Measurements from ENCODE around the gene SLC25A1.
"Not testable (repeated sequence)": the region's sequence is repeated elsewhere in the genome, so short reads cannot be mapped to it uniquely, and the experiment has no call there.

Gene SLC25A1

DNA sequence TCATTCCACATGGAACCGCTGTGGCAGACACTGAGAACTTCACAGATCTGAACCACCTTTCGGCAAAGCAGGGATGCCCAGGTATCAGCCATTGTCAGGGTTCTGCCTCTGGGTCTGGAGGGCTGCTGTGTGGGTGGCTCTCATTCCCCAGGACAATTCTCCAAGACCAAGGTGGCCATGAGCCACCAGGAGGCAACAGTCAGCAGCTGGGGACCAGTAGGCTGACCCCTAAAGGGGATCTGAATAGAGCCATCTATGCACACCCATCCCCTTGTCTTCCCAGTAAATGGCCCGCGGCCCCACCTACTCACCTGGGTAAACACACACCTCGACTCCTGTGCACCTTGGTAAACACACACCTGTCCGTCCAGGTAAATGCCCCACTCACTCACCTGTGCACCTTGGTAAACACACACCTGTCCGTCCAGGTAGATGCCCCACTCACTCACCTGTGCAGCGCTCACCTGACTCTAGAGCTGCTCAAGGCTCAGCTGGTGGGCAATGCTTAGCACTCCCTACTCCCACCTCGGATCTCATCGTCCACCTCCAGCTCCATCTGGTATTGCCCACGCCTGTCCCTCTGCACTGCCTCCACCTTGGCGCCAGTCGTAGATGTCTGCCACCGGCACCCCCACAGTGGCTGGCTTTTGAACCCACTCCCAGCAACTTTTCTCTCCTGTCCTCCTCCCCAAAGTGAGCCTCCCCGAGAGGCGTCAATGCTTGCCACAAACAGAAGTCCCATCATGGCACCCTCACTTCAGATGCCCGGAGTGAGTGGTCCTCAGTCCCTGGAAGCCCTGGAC is 10.2 kb downstream of the SLC25A1 start:
- no peak for DNase-seq (ENCODE audit: low read depth, low spot score)
- TF ChIP-seq, protein P1, sequence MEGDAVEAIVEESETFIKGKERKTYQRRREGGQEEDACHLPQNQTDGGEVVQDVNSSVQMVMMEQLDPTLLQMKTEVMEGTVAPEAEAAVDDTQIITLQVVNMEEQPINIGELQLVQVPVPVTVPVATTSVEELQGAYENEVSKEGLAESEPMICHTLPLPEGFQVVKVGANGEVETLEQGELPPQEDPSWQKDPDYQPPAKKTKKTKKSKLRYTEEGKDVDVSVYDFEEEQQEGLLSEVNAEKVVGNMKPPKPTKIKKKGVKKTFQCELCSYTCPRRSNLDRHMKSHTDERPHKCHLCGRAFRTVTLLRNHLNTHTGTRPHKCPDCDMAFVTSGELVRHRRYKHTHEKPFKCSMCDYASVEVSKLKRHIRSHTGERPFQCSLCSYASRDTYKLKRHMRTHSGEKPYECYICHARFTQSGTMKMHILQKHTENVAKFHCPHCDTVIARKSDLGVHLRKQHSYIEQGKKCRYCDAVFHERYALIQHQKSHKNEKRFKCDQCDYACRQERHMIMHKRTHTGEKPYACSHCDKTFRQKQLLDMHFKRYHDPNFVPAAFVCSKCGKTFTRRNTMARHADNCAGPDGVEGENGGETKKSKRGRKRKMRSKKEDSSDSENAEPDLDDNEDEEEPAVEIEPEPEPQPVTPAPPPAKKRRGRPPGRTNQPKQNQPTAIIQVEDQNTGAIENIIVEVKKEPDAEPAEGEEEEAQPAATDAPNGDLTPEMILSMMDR (IDR thresholded peaks at IDR 0.05; ENCODE audit: low read depth, low read length): no peak
- in situ Hi-C loops (cut with HindIII; ENCODE audit: low sequenced_read_pairs): no loop called here
- no peak overlapping the region for H3K4me3 ChIP-seq (ENCODE audit: low read depth, low read length)

DNA sequence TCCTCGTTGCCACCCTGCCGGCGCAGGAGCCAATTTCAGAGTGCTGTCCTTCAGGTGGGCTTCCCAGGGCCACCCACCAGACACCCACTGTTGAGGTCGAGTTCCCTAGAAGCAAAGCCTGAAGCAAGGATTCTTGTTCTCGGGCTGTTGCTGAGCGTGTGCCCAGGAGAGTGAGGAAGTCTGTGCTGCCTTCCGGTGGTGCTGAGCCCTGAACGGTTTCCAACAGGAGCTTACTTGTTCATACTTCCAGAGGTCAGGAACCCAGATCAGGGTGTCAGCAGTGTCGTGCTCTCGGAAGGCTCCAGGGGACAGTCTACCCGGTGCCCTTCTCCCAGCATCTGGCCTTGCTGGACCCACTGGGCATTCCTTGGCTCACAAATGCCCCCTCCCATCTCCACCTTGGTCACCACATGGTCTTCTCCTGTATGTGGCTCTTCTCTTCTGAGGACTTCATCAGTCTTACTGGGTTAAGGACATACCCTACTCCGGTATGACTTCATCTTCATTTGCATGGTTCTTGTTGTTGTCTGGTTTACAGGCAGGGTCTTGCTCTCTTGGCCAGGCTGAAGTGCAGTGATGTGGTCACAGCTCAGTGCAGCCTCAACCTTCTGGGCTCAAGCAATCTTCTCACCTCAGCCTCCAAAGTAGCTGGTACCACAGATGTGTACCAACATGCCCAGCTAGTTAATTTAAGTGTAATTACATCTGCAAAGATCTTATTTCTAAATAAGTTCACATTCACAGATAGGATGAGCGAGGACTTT is 11.2 kb downstream of the SLC25A1 start:
- TF ChIP-seq, protein P1 (IDR thresholded peaks at IDR 0.05; ENCODE audit: low read depth, low read length): no peak
- H3K4me3 ChIP-seq (ENCODE audit: low read depth, low read length): no peak overlapping the region
- in situ Hi-C loops (cut with HindIII; ENCODE audit: low sequenced_read_pairs): no loop called here
- DNase-seq (ENCODE audit: low read depth, low spot score): no peak

- no peak for DNase-seq (ENCODE audit: low read depth, low spot score)
- H3K4me3 ChIP-seq (ENCODE audit: low read depth, low read length): no peak overlapping the region
- in situ Hi-C loops (cut with HindIII; ENCODE audit: low sequenced_read_pairs): no loop called here
- TF ChIP-seq, protein P1 (IDR thresholded peaks at IDR 0.05; ENCODE audit: low read depth, low read length): no peak
These were observed 12.1 kb downstream of the SLC25A1 start for GRCh38 chr22:19166421-19166820.

DNA sequence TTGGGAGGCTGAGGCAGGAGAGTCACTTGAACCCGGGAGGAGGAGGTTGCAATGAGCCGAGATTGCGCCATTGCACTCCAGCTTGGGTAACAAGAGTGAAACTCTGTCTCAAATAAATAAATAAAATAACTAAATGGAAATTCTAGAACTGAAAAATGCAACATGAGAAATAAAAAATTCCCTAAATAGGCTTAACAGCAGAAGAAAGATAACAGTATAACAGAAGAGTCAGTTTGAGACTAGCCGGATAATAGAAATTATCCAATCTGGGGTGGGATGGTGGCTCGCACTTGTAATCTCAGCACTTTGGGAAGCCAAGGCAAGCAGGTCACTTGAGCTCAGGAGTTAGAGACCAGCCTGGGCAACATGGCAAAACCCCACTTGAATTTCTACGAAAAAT is 14.1 kb downstream of the SLC25A1 start:
- no peak for DNase-seq (ENCODE audit: low read depth, low spot score)
- TF ChIP-seq, protein P1 (IDR thresholded peaks at IDR 0.05; ENCODE audit: low read depth, low read length): no peak
- H3K4me3 ChIP-seq (ENCODE audit: low read depth, low read length): no peak overlapping the region
- in situ Hi-C loops (cut with HindIII; ENCODE audit: low sequenced_read_pairs): no loop called here

DNA sequence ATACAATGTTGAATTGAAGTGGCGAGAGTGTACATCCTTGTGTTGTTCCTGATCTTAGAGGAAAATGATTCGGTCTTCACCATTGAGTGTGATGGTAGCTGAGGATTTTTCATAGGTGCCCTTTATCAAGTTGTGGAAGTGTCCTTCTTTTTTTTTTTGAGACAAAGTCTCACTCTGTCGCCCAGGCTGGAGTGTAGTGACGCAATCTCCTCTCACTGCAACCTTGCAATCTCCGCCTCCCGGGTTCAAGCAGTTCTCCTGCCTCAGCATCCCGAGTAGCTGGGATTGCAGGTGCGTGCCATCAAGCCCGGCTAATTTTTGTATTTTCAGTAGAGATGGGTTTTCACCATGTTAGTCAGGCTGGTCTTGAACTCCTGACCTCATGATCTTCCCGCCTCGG is 19.9 kb downstream of the SLC25A1 start:
- in situ Hi-C loops (cut with HindIII; ENCODE audit: low sequenced_read_pairs): not testable (repeated sequence)

DNA sequence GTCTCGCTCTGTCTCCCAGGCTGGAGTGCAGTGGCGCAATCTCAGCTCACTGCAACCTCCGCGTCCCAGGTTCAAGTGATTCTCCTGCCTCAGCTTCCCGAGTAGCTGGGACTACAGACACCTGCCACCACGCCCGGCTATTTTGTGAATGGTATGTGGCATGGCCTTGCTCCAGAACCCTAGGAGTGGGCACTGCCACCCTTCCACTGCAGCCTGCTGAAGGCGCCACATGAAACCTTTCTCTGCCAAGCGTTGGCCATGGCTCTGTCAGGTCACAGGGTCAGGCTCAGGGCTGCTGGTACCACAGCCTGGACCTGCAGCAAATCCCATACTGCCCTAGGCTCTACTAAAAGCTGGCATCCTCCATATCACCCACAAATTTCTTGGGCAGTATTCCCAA is 22.4 kb downstream of the SLC25A1 start:
- H3K4me3 ChIP-seq (ENCODE audit: low read depth, low read length); DNase-seq (ENCODE audit: low read depth, low spot score); in situ Hi-C loops (cut with HindIII; ENCODE audit: low sequenced_read_pairs): not testable (repeated sequence)

More for the DNA sequence above, 19.9 kb downstream of the SLC25A1 start:
- H3K4me3 ChIP-seq (ENCODE audit: low read depth, low read length); DNase-seq (ENCODE audit: low read depth, low spot score): not testable (repeated sequence)

- TF ChIP-seq, protein P1 (IDR thresholded peaks at IDR 0.05; ENCODE audit: low read depth, low read length): no peak
- no peak for DNase-seq (ENCODE audit: low read depth, low spot score)
- H3K4me3 ChIP-seq (ENCODE audit: low read depth, low read length): no peak overlapping the region
- in situ Hi-C loops (cut with HindIII; ENCODE audit: low sequenced_read_pairs): no loop called here
These were observed 25.3 kb downstream of the SLC25A1 start for GRCh38 chr22:19152942-19153883.
